Liver (tissue), 3 donors: Measurements from ENCODE around the gene PPL.

Experiments used
- CTCF ChIP-seq: fragments of 150-350 bp; IDR thresholded peaks from 2 replicates; pipeline ENCODE4 v1.5.1; 2017; ENCODE audit warnings: improper control_type of control experiment, low read depth, low read length; ENCODE audit not compliant: missing input control
- JUND ChIP-seq, 2 donors: IDR thresholded peaks; 2 replicates each; pipeline ENCODE4 v1.6.1; 2016; ENCODE audit warnings: antibody characterized with exemption in 2 of 2
- TAF1 ChIP-seq: conservative IDR thresholded peaks from 2 replicates; pipeline ENCODE4 v1.6.1; 2016; ENCODE audit warnings: antibody characterized with exemption, mild to moderate bottlenecking
- YY1 ChIP-seq: IDR thresholded peaks from 2 replicates; pipeline ENCODE4 v1.6.1; 2016; ENCODE audit warnings: antibody characterized with exemption, mild to moderate bottlenecking
- ZBTB33 ChIP-seq: IDR thresholded peaks from 2 replicates; pipeline ENCODE4 v1.6.1; 2016; ENCODE audit warnings: antibody characterized with exemption
- donor health status: healthy.
- donor health status: healthy.

- TF ChIP-seq CTCF, result no peak
- no peak for TF ChIP-seq YY1
- no peak for TF ChIP-seq TAF1
- TF ChIP-seq JUND (IDR thresholded peaks at IDR 0.05), result no peak
- TF ChIP-seq ZBTB33, result no peak
Observed at GRCh38 chr16:4910828-4911227, 26.1 kb downstream of the PPL start.
